NCI-H748 (cell line): ENCODE data around the gene SAP25.
"Not testable (repeated sequence)": the region's sequence is repeated elsewhere in the genome, so short reads cannot be mapped to it uniquely, and the experiment has no call there.

Experiments
- DNase-seq: peaks from one replicate; lab custom pipeline; 2025; ENCODE audit not compliant: unreplicated experiment; lab: John Stamatoyannopoulos, UW

Gene SAP25

GRCh38 chr7:100576384-100576993 is 2.8 kb upstream of the SAP25 start:
- DNase-seq, result no peak

- no peak for DNase-seq
Observed at GRCh38 chr7:100575746-100576383, 2.2 kb upstream of the SAP25 start.

- DNase-seq, result no peak
Observed at GRCh38 chr7:100575206-100575631, 1.5 kb upstream of the SAP25 start.

- no peak for DNase-seq
Observed at GRCh38 chr7:100574362-100575205, 884 bp upstream of the SAP25 start.

- DNase-seq, result no peak
Observed at GRCh38 chr7:100572949-100573675, 588 bp downstream of the SAP25 start.

GRCh38 chr7:100572281-100572948 is 1.3 kb downstream of the SAP25 start:
- DNase-seq, result no peak

- DNase-seq, result no peak
Observed at GRCh38 chr7:100571829-100572116, 1.9 kb downstream of the SAP25 start.

- no peak for DNase-seq
Observed at GRCh38 chr7:100570954-100571828, 2.5 kb downstream of the SAP25 start.

GRCh38 chr7:100568896-100569844 is 4.5 kb downstream of the SAP25 start:
- peak; percentile 83 for DNase-seq

- no peak for DNase-seq
Observed at GRCh38 chr7:100568176-100568895, 5.4 kb downstream of the SAP25 start.

- DNase-seq, result peak; percentile 55
Observed at GRCh38 chr7:100567751-100568175, 5.9 kb downstream of the SAP25 start.

- no peak for DNase-seq
Observed at GRCh38 chr7:100567031-100567730, 6.5 kb downstream of the SAP25 start.

- no peak for DNase-seq
Observed at GRCh38 chr7:100566018-100566531, 7.6 kb downstream of the SAP25 start.

GRCh38 chr7:100565133-100565571 is 8.5 kb downstream of the SAP25 start:
- DNase-seq, result no peak

GRCh38 chr7:100564405-100564804 is 9.3 kb downstream of the SAP25 start:
- DNase-seq, result not testable (repeated sequence)

GRCh38 chr7:100563809-100564400 is 9.8 kb downstream of the SAP25 start:
- DNase-seq, result peak; percentile 51

GRCh38 chr7:100563100-100563564 is 10.6 kb downstream of the SAP25 start:
- DNase-seq, result no peak
